SIG-M5 treated with dmso at 0.1 percent for 504 hours (cell line): ENCODE data around the gene PCDHGB2.
A peak's percentile ranks its signal among the peaks of the same experiment; 100 is the strongest.
"Not testable (repeated sequence)": the region's sequence is repeated elsewhere in the genome, so short reads cannot be mapped to it uniquely, and the experiment has no call there.

Experiments used
- DNase-seq: peaks from one replicate; lab custom pipeline; 2025; ENCODE audit not compliant: unreplicated experiment; lab: John Stamatoyannopoulos, UW

Gene PCDHGB2

GRCh38 chr5:141349917-141350619 is 9.7 kb upstream of the PCDHGB2 start, which contains the start of gene PCDHGB1:
TSS of gene PCDHGB1 (plus strand) at chr5:141350099. CDS start at chr5:141350261, 162 bp downstream.
- peak; percentile 45 for DNase-seq

GRCh38 chr5:141351591-141351990 is 8.2 kb upstream of the PCDHGB2 start:
- no peak for DNase-seq

- DNase-seq: no peak
These were observed 4.8 kb upstream of the PCDHGB2 start, which contains the start of gene PCDHGA4 for GRCh38 chr5:141354900-141355469. TSS of gene PCDHGA4 (plus strand) at chr5:141355021. CDS start at chr5:141355108, 87 bp downstream.

- DNase-seq: no peak
These were observed 4.2 kb upstream of the PCDHGB2 start for GRCh38 chr5:141355641-141356040.

- no peak for DNase-seq
These were observed 3.7 kb upstream of the PCDHGB2 start for GRCh38 chr5:141356133-141356532.

GRCh38 chr5:141356950-141357349 is 2.8 kb upstream of the PCDHGB2 start:
- DNase-seq: no peak

- DNase-seq: no peak
These were observed 891 bp downstream of the PCDHGB2 start for GRCh38 chr5:141360685-141361084.

GRCh38 chr5:141362719-141363118 is 2.9 kb downstream of the PCDHGB2 start:
- no peak for DNase-seq

- DNase-seq: no peak
These were observed 4.3 kb downstream of the PCDHGB2 start, which contains the start of gene PCDHGA5 for GRCh38 chr5:141363952-141364660. TSS of gene PCDHGA5 (plus strand) at chr5:141364162. CDS start at chr5:141364331, 169 bp downstream.

- DNase-seq: no peak
These were observed 6.5 kb downstream of the PCDHGB2 start for GRCh38 chr5:141366016-141366896.

GRCh38 chr5:141369994-141370848 is 10.4 kb downstream of the PCDHGB2 start, which contains the start of gene PCDHGB3:
TSS of gene PCDHGB3 (plus strand) at chr5:141370242. CDS start at chr5:141370395, 153 bp downstream.
- no peak for DNase-seq

GRCh38 chr5:141371572-141372475 is 12.0 kb downstream of the PCDHGB2 start:
- no peak for DNase-seq

- DNase-seq: no peak
These were observed 14.0 kb downstream of the PCDHGB2 start, which contains the start of gene PCDHGA6 for GRCh38 chr5:141373673-141374317. TSS of gene PCDHGA6 (plus strand) at chr5:141373891. CDS start at chr5:141374084, 193 bp downstream.

- DNase-seq: no peak
These were observed 14.8 kb downstream of the PCDHGB2 start for GRCh38 chr5:141374627-141375026.

GRCh38 chr5:141375444-141376155 is 15.8 kb downstream of the PCDHGB2 start:
- not testable (repeated sequence) for DNase-seq

GRCh38 chr5:141382469-141383294 is 22.9 kb downstream of the PCDHGB2 start, which contains the start of gene PCDHGA7:
TSS of gene PCDHGA7 (plus strand) at chr5:141382742. CDS start at chr5:141382900, 158 bp downstream.
- DNase-seq: no peak
